Measurements from ENCODE around the gene B3GNT5.
A peak's percentile ranks its signal among the peaks of the same experiment; 100 is the strongest.

B3GNT5 gene

GRCh38 chr3:183285828-183286457 is 32.9 kb downstream of the B3GNT5 start:
- H3K9me3 ChIP-seq (ENCODE audit: control insufficient read depth, low read length), result no peaks in the 10 kb centered on the region
- no peak overlapping the region for H3K4me3 ChIP-seq (ENCODE audit: low read length)
- H3K4me1 ChIP-seq (ENCODE audit: control insufficient read depth, insufficient read depth, low read length), result peaks cover 25% of the 10 kb centered on the region
- H3K27me3 ChIP-seq (ENCODE audit: control insufficient read depth, insufficient read depth, low read length), result no peaks in the 10 kb centered on the region
- peak overlapping the region; percentile 63 for H3K9ac ChIP-seq (ENCODE audit: low read length)
- no peaks in the 10 kb centered on the region for H3K36me3 ChIP-seq (ENCODE audit: control insufficient read depth, insufficient read depth, low read length)

GRCh38 chr3:183287301-183287971 is 34.4 kb downstream of the B3GNT5 start:
- no peak overlapping the region for H3K4me3 ChIP-seq (ENCODE audit: low read length)
- H3K36me3 ChIP-seq (ENCODE audit: control insufficient read depth, insufficient read depth, low read length), result no peaks in the 10 kb centered on the region
- no peaks in the 10 kb centered on the region for H3K27me3 ChIP-seq (ENCODE audit: control insufficient read depth, insufficient read depth, low read length)
- no peak overlapping the region for H3K9ac ChIP-seq (ENCODE audit: low read length)
- H3K9me3 ChIP-seq (ENCODE audit: control insufficient read depth, low read length), result no peaks in the 10 kb centered on the region
- peaks cover 25% of the 10 kb centered on the region for H3K4me1 ChIP-seq (ENCODE audit: control insufficient read depth, insufficient read depth, low read length)

- H3K9ac ChIP-seq (ENCODE audit: low read length), result no peak overlapping the region
- H3K9me3 ChIP-seq (ENCODE audit: control insufficient read depth, low read length), result no peaks in the 10 kb centered on the region
- H3K4me3 ChIP-seq (ENCODE audit: low read length), result no peak overlapping the region
- H3K27me3 ChIP-seq (ENCODE audit: control insufficient read depth, insufficient read depth, low read length), result no peaks in the 10 kb centered on the region
- no peaks in the 10 kb centered on the region for H3K36me3 ChIP-seq (ENCODE audit: control insufficient read depth, insufficient read depth, low read length)
- H3K4me1 ChIP-seq (ENCODE audit: control insufficient read depth, insufficient read depth, low read length), result peaks cover 25% of the 10 kb centered on the region
Observed at GRCh38 chr3:183288117-183288516, 35.1 kb downstream of the B3GNT5 start.

- Histone ChIP-seq H3K9ac (ENCODE audit: low read length) (no peak overlapping the region), H3K9me3 (ENCODE audit: control insufficient read depth, low read length) (no peaks in the 10 kb centered on the region), H3K4me3 (ENCODE audit: low read length) (no peak overlapping the region), H3K4me1 (ENCODE audit: control insufficient read depth, insufficient read depth, low read length) (peaks cover 16% of the 10 kb centered on the region), H3K27me3 (ENCODE audit: control insufficient read depth, insufficient read depth, low read length) (no peaks in the 10 kb centered on the region), H3K36me3 (ENCODE audit: control insufficient read depth, insufficient read depth, low read length) (no peaks in the 10 kb centered on the region)
Observed at GRCh38 chr3:183290216-183290615, 37.2 kb downstream of the B3GNT5 start.

GRCh38 chr3:183291497-183292031 is 38.5 kb downstream of the B3GNT5 start:
- peaks cover 4% of the 10 kb centered on the region for H3K4me1 ChIP-seq (ENCODE audit: control insufficient read depth, insufficient read depth, low read length)
- no peaks in the 10 kb centered on the region for H3K36me3 ChIP-seq (ENCODE audit: control insufficient read depth, insufficient read depth, low read length)
- no peak overlapping the region for H3K9ac ChIP-seq (ENCODE audit: low read length)
- no peak overlapping the region for H3K4me3 ChIP-seq (ENCODE audit: low read length)
- no peaks in the 10 kb centered on the region for H3K9me3 ChIP-seq (ENCODE audit: control insufficient read depth, low read length)
- no peaks in the 10 kb centered on the region for H3K27me3 ChIP-seq (ENCODE audit: control insufficient read depth, insufficient read depth, low read length)

DNA sequence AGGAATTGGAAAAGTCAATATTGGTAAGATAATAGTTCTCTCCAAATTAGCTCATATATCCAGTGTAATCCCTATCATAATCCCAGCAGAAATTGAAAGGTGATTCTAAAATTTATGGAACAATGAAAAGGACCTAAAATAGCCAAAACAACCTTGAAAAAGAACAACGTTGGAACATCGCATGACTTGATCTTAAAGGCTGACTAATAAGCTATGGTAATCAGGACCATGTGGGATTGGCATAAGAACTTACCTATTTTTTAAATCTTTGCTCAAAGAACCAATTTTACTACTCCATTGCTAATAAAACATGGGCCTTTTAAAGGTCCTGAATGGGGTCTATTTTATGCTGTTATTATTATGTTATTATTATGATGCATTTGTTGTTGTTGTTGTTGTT is 40.9 kb downstream of the B3GNT5 start:
- H3K27me3 ChIP-seq (ENCODE audit: control insufficient read depth, insufficient read depth, low read length), result no peaks in the 10 kb centered on the region

DNA sequence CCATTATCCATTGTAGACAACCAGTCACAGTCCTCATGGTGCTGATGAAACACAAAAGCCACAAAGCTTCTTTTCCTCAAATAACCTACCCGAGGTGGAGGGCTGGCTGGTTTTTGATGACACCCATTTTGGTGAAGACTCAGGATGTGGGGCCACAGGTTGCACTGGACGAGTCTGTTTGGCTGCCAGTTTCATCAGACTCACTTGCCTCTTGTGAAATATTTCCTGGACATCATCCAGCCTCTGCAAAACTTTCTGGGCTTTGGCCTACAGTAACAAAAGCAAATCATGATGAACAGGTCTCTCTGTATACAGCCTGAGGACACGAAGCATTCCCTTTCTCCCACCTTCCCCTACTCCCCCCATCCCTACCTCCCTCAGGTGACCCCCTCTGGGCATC is 42.2 kb downstream of the B3GNT5 start:
- Histone ChIP-seq H3K4me1 (ENCODE audit: control insufficient read depth, insufficient read depth, low read length) (no peaks in the 10 kb centered on the region), H3K9me3 (ENCODE audit: control insufficient read depth, low read length) (no peaks in the 10 kb centered on the region), H3K4me3 (ENCODE audit: low read length) (no peak overlapping the region), H3K36me3 (ENCODE audit: control insufficient read depth, insufficient read depth, low read length) (no peaks in the 10 kb centered on the region), H3K9ac (ENCODE audit: low read length) (no peak overlapping the region), H3K27me3 (ENCODE audit: control insufficient read depth, insufficient read depth, low read length) (no peaks in the 10 kb centered on the region)

More for the DNA sequence above, 40.9 kb downstream of the B3GNT5 start:
- no peaks in the 10 kb centered on the region for H3K9me3 ChIP-seq (ENCODE audit: control insufficient read depth, low read length)
- H3K4me1 ChIP-seq (ENCODE audit: control insufficient read depth, insufficient read depth, low read length), result no peaks in the 10 kb centered on the region
- H3K36me3 ChIP-seq (ENCODE audit: control insufficient read depth, insufficient read depth, low read length), result no peaks in the 10 kb centered on the region
- no peak overlapping the region for H3K9ac ChIP-seq (ENCODE audit: low read length)
- no peak overlapping the region for H3K4me3 ChIP-seq (ENCODE audit: low read length)

DNA sequence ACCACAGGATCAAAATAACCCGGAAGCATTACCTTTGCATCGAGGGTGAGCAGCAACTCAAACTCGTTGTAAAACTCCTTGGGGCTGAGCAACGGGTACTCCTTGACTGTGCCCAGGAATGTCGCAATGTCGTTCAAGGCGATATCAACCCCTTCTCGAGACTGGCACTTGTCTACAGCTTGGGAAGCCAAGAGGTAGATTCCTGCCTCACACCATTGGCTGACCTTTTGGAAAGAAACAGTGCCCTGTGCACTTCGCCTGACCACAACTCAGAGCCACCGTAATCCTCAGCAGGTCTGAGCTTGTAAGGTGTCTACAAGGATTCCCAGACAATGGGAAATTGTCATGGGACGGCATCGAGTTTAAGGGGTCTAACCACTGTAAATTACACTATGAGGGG is 43.9 kb downstream of the B3GNT5 start:
- Histone ChIP-seq H3K27me3 (ENCODE audit: control insufficient read depth, insufficient read depth, low read length) (no peaks in the 10 kb centered on the region), H3K9me3 (ENCODE audit: control insufficient read depth, low read length) (no peaks in the 10 kb centered on the region), H3K36me3 (ENCODE audit: control insufficient read depth, insufficient read depth, low read length) (no peaks in the 10 kb centered on the region), H3K4me3 (ENCODE audit: low read length) (no peak overlapping the region), H3K9ac (ENCODE audit: low read length) (no peak overlapping the region), H3K4me1 (ENCODE audit: control insufficient read depth, insufficient read depth, low read length) (peaks cover 2% of the 10 kb centered on the region)

- no peaks in the 10 kb centered on the region for H3K36me3 ChIP-seq (ENCODE audit: control insufficient read depth, insufficient read depth, low read length)
- H3K9me3 ChIP-seq (ENCODE audit: control insufficient read depth, low read length), result no peaks in the 10 kb centered on the region
- H3K4me1 ChIP-seq (ENCODE audit: control insufficient read depth, insufficient read depth, low read length), result peaks cover 16% of the 10 kb centered on the region
- H3K27me3 ChIP-seq (ENCODE audit: control insufficient read depth, insufficient read depth, low read length), result no peaks in the 10 kb centered on the region
- no peak overlapping the region for H3K9ac ChIP-seq (ENCODE audit: low read length)
- no peak overlapping the region for H3K4me3 ChIP-seq (ENCODE audit: low read length)
Observed at GRCh38 chr3:183298701-183299153, 45.7 kb downstream of the B3GNT5 start.

GRCh38 chr3:183299976-183300375 is 46.9 kb downstream of the B3GNT5 start:
- Histone ChIP-seq H3K9me3 (ENCODE audit: control insufficient read depth, low read length) (no peaks in the 10 kb centered on the region), H3K4me3 (ENCODE audit: low read length) (no peak overlapping the region), H3K27me3 (ENCODE audit: control insufficient read depth, insufficient read depth, low read length) (no peaks in the 10 kb centered on the region), H3K36me3 (ENCODE audit: control insufficient read depth, insufficient read depth, low read length) (no peaks in the 10 kb centered on the region), H3K9ac (ENCODE audit: low read length) (no peak overlapping the region), H3K4me1 (ENCODE audit: control insufficient read depth, insufficient read depth, low read length) (peaks cover 27% of the 10 kb centered on the region)

DNA sequence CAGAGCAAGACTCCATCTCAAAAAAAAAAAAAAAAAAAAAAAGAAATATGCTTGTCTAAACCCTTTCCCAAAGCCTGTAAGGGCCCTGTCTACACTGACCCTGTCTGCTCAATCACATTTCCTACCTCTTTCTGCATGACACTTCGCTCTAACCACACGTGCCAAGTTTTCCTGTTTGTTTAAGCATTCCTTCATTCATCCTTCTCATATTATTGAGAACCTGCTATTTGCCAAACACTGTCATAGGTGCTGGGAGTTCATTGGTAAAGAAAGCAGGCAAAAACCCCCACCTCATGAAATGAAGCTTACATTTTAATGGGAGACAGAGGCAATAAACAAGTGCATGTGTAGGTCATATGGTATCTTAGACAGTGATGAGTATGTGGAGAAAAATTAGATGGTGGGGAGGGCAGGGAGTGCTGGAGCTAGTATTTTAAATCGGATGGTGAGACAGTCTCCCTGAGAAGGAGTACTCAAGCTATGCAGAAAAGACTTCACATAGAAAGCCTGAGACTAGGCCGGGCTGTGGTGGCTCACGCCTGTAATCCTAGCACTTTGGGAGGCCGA is 48.0 kb downstream of the B3GNT5 start:
- no peak overlapping the region for H3K4me3 ChIP-seq (ENCODE audit: low read length)
- H3K9me3 ChIP-seq (ENCODE audit: control insufficient read depth, low read length), result no peaks in the 10 kb centered on the region
- H3K27me3 ChIP-seq (ENCODE audit: control insufficient read depth, insufficient read depth, low read length), result no peaks in the 10 kb centered on the region
- H3K36me3 ChIP-seq (ENCODE audit: control insufficient read depth, insufficient read depth, low read length), result no peaks in the 10 kb centered on the region
- H3K4me1 ChIP-seq (ENCODE audit: control insufficient read depth, insufficient read depth, low read length), result peaks cover 32% of the 10 kb centered on the region
- no peak overlapping the region for H3K9ac ChIP-seq (ENCODE audit: low read length)

DNA sequence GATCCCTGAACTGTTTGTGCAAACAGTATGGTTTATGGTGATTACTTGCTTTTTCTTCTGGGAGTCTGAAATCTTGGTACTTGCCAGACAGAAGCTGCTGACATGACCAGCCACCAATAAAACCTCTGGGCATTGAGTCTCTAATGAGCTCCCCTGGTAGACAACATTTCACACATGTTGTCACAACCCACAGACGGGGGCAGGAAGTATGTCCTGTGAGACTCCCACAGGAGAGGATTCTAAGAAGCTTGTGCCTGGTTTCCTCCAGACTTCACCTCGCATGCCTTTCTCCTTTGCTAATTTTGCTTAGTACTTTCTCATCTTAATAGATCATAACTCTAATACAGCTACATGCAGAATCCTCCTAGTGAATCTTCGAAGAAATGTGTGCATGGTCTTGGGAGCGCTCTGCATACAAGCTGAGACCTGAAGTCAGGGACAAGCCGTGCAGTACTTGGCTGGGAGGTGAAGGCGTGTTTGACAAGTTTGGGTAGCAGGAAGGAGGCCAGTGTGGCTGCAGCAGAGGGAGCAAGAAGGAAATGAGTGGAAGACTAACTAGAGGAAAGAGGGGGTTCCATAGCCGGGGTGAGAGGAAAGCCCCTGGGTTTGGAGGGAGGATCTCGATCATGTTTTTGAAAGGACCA is 49.0 kb downstream of the B3GNT5 start:
- H3K4me1 ChIP-seq (ENCODE audit: control insufficient read depth, insufficient read depth, low read length), result peaks cover 42% of the 10 kb centered on the region
- H3K4me3 ChIP-seq (ENCODE audit: low read length), result no peak overlapping the region
- H3K9ac ChIP-seq (ENCODE audit: low read length), result no peak overlapping the region

More for the DNA sequence above, 49.0 kb downstream of the B3GNT5 start:
- Histone ChIP-seq H3K36me3 (ENCODE audit: control insufficient read depth, insufficient read depth, low read length) (no peaks in the 10 kb centered on the region), H3K27me3 (ENCODE audit: control insufficient read depth, insufficient read depth, low read length) (no peaks in the 10 kb centered on the region), H3K9me3 (ENCODE audit: control insufficient read depth, low read length) (no peaks in the 10 kb centered on the region)
